Urinary bladder (tissue), 4 donors: ENCODE results near the gene NUDCD3. TPM values are rescaled to one million over a fixed set of nuclear protein-coding genes. Genes with fewer than 3 reads are reported as not detected.

Source experiments
- DNase-seq: peaks from one replicate; pipeline ENCODE4 v3.0.0-alpha.2; 2015; ENCODE audit errors: extremely low spot score
- H3K27ac ChIP-seq: one replicate; pipeline ENCODE4 v1.5.1; 2013; ENCODE audit warnings: low read depth, mild to moderate bottlenecking, moderate library complexity
- H3K36me3 ChIP-seq: one replicate; pipeline ENCODE4 v1.6.1; 2013; ENCODE audit warnings: mild to moderate bottlenecking, moderate library complexity; ENCODE audit not compliant: insufficient read depth
- H3K4me1 ChIP-seq: one replicate; pipeline ENCODE4 v1.6.1; 2013; ENCODE audit warnings: mild to moderate bottlenecking, moderate library complexity; ENCODE audit not compliant: insufficient read depth
- H3K4me3 ChIP-seq: one replicate; pipeline ENCODE4 v1.5.1; 2013; ENCODE audit warnings: low read depth, low read length
- WGBS: extraction: QIAGEN DNeasy Blood & Tissue Kit; methylation state at CpG from one replicate; pipeline ENCODE4 v1.1.7; 2013; 5-methylcytosine and 5-hydroxymethylcytosine counted together
- polyA plus RNA-seq: library from polyadenylated mRNA; stranded (reverse); fragments of 200-250 nt; gene quantifications from one replicate; pipeline ENCODE4 v1.2.3, GENCODE V29; 2013
- total RNA-seq: library from RNA; depleted of rRNA; stranded (reverse); fragments of >200 nt; gene quantifications from one replicate; pipeline ENCODE4 v1.2.3, GENCODE V29; 2014
- donor health status: healthy with polysubstance abuse.
- donor health status: healthy.

NUDCD3 gene
- 35.9 TPM for total RNA-seq
- polyA plus RNA-seq = 59.8 TPM

- no peaks in the 10 kb centered on the region for H3K36me3 ChIP-seq
- DNase-seq = peak; percentile 77
- peaks cover 2% of the 10 kb centered on the region for H3K4me1 ChIP-seq
- peak within 1 kb of the TSS; percentile 83 for H3K4me3 ChIP-seq
- WGBS = under 1% methylated on average over 63 of the region's 63 CpGs
- H3K27ac ChIP-seq = peak within 1 kb of the TSS; percentile 98
These were observed at the start of gene NUDCD3 for GRCh38 chr7:44490351-44491200. Gene NUDCD3, minus strand, starts transcription at chr7:44490658. Its CDS starts 58 bp downstream, at chr7:44490600.

GRCh38 chr7:44539669-44540506, 49.4 kb upstream of the NUDCD3 start:
- no peak for DNase-seq
- 88% methylated on average over 27 of the region's 27 CpGs for WGBS
- H3K4me3 ChIP-seq = no peak overlapping the region

GRCh38 chr7:44538798-44539668, 48.6 kb upstream of the NUDCD3 start:
- no peak overlapping the region for H3K4me3 ChIP-seq
- no peaks in the 10 kb centered on the region for H3K4me1 ChIP-seq
- H3K27ac ChIP-seq = no peak overlapping the region
- no peak for DNase-seq
- WGBS = 91% methylated on average over 32 of the region's 32 CpGs
- H3K36me3 ChIP-seq = no peaks in the 10 kb centered on the region

More at GRCh38 chr7:44539669-44540506, 49.4 kb upstream of the NUDCD3 start:
- H3K36me3 ChIP-seq = no peaks in the 10 kb centered on the region
- H3K27ac ChIP-seq = no peak overlapping the region
- H3K4me1 ChIP-seq = no peaks in the 10 kb centered on the region

- Histone ChIP-seq H3K4me3 (no peak overlapping the region), H3K36me3 (no peaks in the 10 kb centered on the region), H3K27ac (no peak overlapping the region), H3K4me1 (no peaks in the 10 kb centered on the region)
- DNase-seq = no peak
- WGBS = 87% methylated on average over 17 of the region's 17 CpGs
These were observed 47.8 kb upstream of the NUDCD3 start for GRCh38 chr7:44538093-44538797.

DNA sequence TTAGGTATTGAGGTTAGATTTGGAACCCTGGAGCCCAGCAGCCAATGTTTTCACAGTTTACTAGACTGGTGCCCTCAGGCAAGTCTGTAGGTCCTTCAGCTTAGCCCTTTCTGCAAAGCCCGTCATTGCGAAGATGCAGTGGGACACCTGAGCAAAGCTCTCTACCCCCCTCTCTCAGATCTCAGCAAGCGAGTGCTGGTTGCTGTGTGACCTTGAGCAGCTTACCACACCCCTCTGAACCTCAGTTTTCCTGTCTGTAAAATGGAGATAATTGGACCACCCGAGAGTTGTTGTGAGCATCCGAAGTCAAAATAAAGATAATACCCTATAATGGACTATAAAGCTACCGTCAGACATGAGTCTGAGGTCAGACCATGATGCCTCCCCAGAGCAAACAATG, 47.0 kb upstream of the NUDCD3 start:
- 92% methylated on average over 6 of the region's 6 CpGs for WGBS
- H3K36me3 ChIP-seq = no peaks in the 10 kb centered on the region
- no peaks in the 10 kb centered on the region for H3K4me1 ChIP-seq
- H3K27ac ChIP-seq = no peak overlapping the region
- H3K4me3 ChIP-seq = no peak overlapping the region
- no peak for DNase-seq

DNA sequence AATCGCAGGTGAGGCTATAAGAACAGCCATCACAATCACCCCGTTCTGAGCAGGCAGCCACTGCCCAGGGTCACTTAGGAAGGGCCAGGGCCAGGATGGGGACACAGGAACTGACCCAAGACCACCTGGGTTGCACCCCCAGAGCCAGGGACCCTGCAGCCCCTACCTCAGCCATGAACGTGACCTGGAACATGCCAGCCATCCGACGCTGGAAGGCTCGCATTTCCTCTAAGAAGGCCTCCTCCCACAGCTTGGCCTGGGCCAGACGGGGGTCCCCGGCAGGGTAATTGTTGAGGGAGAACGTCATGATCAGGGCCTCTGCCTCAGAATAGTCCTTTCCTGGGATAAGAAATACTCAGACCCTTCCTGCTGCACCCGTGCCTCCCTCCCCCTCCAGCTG, 45.6 kb upstream of the NUDCD3 start:
- DNase-seq = no peak
- 78% methylated on average over 10 of the region's 10 CpGs for WGBS
- no peak overlapping the region for H3K4me3 ChIP-seq
- H3K27ac ChIP-seq = no peak overlapping the region
- H3K36me3 ChIP-seq = no peaks in the 10 kb centered on the region
- H3K4me1 ChIP-seq = no peaks in the 10 kb centered on the region

- H3K36me3 ChIP-seq = no peaks in the 10 kb centered on the region
- no peak overlapping the region for H3K27ac ChIP-seq
- no peak for DNase-seq
- 90% methylated on average over 8 of the region's 8 CpGs for WGBS
- no peak overlapping the region for H3K4me3 ChIP-seq
- H3K4me1 ChIP-seq = no peaks in the 10 kb centered on the region
These were observed 45.0 kb upstream of the NUDCD3 start for GRCh38 chr7:44535348-44536064.

DNA sequence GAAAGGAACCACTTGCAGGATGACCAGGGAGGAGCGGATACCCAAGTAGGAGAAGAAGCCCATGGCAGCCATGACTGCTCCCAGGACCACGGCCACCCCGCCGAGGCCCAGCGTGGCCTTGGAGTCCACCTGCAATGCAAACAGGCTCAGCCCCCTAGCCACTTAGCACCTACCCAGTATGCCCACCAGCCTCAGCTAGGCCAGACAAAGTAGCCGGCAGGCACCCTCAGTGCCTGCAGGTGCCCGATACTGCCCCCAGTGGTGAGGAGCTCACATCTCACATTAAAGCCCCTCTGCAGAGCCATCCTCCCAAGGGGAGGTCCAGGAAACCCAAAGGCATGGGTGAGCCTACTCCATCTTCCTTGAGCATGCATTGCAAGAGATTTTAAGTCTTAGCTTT, 44.0 kb upstream of the NUDCD3 start:
- H3K36me3 ChIP-seq = no peaks in the 10 kb centered on the region
- H3K4me1 ChIP-seq = no peaks in the 10 kb centered on the region
- H3K27ac ChIP-seq = no peak overlapping the region
- no peak overlapping the region for H3K4me3 ChIP-seq
- 61% methylated on average over 7 of the region's 7 CpGs for WGBS
- no peak for DNase-seq

- no peak overlapping the region for H3K4me3 ChIP-seq
- H3K4me1 ChIP-seq = no peaks in the 10 kb centered on the region
- no peaks in the 10 kb centered on the region for H3K36me3 ChIP-seq
- 41% methylated on average over 5 of the region's 5 CpGs for WGBS
- no peak overlapping the region for H3K27ac ChIP-seq
- DNase-seq = no peak
These were observed 43.6 kb upstream of the NUDCD3 start for GRCh38 chr7:44534087-44534486.

DNA sequence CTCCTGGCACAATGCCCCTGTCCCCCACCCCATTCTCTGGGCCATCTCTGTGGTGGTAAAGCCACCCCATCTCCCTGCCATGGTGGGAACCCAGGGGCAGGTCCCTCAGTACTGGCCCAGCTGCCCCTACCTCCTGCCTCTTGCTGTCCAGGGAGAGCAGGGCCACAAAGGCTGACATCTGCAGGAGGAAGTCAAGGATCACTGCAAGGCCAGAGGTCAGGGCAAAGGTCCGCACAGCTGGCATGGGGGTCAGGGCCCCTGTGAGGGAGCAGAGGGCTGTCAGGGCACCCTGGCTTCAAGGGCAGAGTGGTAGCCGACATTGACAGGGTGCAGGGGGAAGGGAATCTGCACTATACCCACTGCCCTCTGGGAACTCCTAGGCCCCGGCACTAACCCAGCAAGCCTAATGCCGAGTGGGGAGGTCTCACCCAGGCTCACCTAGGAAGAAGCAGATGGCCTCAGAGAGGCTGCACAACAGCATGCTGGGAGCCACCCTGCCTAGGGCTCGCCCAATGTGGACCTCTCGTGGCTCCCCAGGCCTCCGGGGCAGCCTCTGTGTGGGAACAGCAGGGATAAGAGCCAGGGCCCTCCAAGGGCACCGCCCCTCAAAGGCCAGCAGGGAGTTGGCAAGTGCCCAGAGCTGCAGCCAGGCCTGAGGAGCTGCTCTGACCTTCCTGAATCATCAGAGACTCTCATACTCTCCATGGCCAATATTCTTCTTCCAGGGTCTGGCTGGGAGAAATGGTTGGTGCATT, 43.0 kb upstream of the NUDCD3 start:
- 70% methylated on average over 8 of the region's 8 CpGs for WGBS
- H3K36me3 ChIP-seq = no peaks in the 10 kb centered on the region
- H3K4me1 ChIP-seq = no peaks in the 10 kb centered on the region
- no peak overlapping the region for H3K27ac ChIP-seq
- no peak overlapping the region for H3K4me3 ChIP-seq
- DNase-seq = no peak

GRCh38 chr7:44531421-44532380, 41.2 kb upstream of the NUDCD3 start:
- no peak for DNase-seq
- WGBS = 86% methylated on average over 17 of the region's 17 CpGs
- H3K4me3 ChIP-seq = no peak overlapping the region

More at GRCh38 chr7:44531421-44532380, 41.2 kb upstream of the NUDCD3 start:
- Histone ChIP-seq H3K36me3 (no peaks in the 10 kb centered on the region), H3K4me1 (no peaks in the 10 kb centered on the region), H3K27ac (no peak overlapping the region)
